ENCODE results near the gene BCL2L15. TPM values are rescaled to one million over a fixed set of nuclear protein-coding genes. Genes with fewer than 3 reads are reported as not detected.
A peak's percentile ranks its signal among the peaks of the same experiment; 100 is the strongest.

The BCL2L15 gene
- total RNA-seq, 1 experiment from 2014 or later: 0.48 TPM

DNA sequence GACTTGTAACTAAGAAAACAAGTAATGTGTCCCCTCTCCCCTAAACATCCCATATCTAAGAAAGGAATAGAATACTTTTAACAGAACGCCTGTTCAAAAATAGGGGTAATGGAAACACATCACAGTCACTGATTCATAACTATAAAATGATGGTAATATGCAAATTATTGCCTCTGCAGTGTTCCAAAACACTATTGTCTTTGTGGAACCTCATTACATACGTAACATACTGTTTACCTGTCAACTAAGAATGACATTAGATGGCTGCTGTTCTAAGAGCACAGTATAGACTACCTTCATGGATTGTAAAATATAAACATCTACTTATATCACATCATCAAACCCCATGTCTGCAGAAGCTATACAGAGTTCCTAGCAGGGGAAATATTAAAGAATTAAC is 3.4 kb upstream of the BCL2L15 start:
- Histone ChIP-seq H3K4me1 (ENCODE audit: low read length) (no peaks in the 10 kb centered on the region), H3K9ac (ENCODE audit: low read length) (no peak overlapping the region), H3K79me2 (ENCODE audit: low read length) (no peaks in the 10 kb centered on the region), H3K36me3 (ENCODE audit: insufficient read depth, low read length) (peaks cover 12% of the 10 kb centered on the region), H3K4me2 (ENCODE audit: low read depth, low read length, poor library complexity, severe bottlenecking) (no peak overlapping the region), H3K27ac (ENCODE audit: low read length) (no peak overlapping the region), H3K9me2 (replicated peaks; ENCODE audit: insufficient read depth, low read length) (no peaks in the 10 kb centered on the region), H3K27me3 (ENCODE audit: low read length) (no peaks in the 10 kb centered on the region), H3K9me3 (ENCODE audit: low read length) (no peaks in the 10 kb centered on the region), H2AFZ (ENCODE audit: low read length) (no peak overlapping the region), H4K20me1 (ENCODE audit: insufficient read depth, low read depth, low read length) (no peaks in the 10 kb centered on the region), H3K4me3 (ENCODE audit: low read length) (no peak overlapping the region)
- no peak for DNase-seq

DNA sequence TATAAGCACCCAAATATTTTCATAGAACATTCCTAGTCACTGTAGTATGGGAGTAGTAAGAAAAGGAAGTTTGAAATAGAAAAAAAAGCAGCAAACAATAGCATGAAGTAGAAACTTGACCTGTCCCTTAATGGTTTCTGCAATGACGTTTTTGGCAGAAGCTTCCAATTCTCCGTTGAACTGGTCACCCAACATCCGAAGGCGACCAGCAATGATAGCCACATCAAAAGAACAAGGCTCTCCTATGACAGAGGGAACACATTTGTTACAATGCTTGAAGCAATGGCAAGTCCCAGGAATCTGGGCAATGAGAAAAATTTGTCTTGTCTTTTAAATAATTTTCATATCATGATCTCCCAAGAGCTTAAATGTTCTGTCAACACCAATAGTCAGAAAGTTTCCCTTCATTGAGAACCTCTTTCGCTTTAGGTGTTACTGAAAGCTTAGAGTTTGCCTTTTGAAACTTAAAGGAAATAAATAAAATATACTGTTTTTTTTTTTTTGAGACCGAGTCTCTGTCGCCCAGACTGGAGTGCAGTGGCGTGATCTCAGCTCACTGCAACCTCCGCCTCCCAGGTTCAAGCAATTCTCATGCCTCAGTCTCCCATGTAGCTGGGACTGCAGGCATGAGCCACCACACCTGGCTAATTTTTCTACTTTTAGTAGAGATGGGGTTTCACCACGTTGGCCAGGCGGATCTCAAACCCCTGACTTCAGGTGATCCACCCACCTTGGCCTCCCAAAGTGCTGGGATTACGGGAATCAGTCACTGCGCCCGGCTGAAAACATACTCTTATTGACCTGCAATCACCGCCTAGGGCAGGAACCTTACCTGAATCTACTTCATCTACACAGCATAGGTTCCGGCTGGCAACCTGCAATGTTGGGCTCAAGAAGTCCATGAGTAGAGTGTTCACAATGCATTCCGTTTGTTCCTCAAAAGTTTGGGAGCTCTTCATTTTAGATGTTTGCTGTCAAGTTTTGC is 672 bp downstream of the BCL2L15 start:
- Histone ChIP-seq H3K27me3 (ENCODE audit: low read length) (no peaks in the 10 kb centered on the region), H4K20me1 (ENCODE audit: insufficient read depth, low read depth, low read length) (no peaks in the 10 kb centered on the region), H3K36me3 (ENCODE audit: insufficient read depth, low read length) (no peaks in the 10 kb centered on the region), H2AFZ (ENCODE audit: low read length) (no peak overlapping the region), H3K9me3 (ENCODE audit: low read length) (no peaks in the 10 kb centered on the region), H3K9ac (ENCODE audit: low read length) (no peak overlapping the region), H3K27ac (ENCODE audit: low read length) (no peak overlapping the region), H3K9me2 (replicated peaks; ENCODE audit: insufficient read depth, low read length) (no peaks in the 10 kb centered on the region), H3K4me2 (ENCODE audit: low read depth, low read length, poor library complexity, severe bottlenecking) (no peak overlapping the region), H3K4me3 (ENCODE audit: low read length) (no peak overlapping the region), H3K79me2 (ENCODE audit: low read length) (no peaks in the 10 kb centered on the region), H3K4me1 (ENCODE audit: low read length) (no peaks in the 10 kb centered on the region)
- DNase-seq: no peak

- H3K27ac ChIP-seq (ENCODE audit: low read length): no peak overlapping the region
- H3K9me3 ChIP-seq (ENCODE audit: low read length): no peaks in the 10 kb centered on the region
- no peaks in the 10 kb centered on the region for H3K36me3 ChIP-seq (ENCODE audit: insufficient read depth, low read length)
- H4K20me1 ChIP-seq (ENCODE audit: insufficient read depth, low read depth, low read length): no peaks in the 10 kb centered on the region
- H3K27me3 ChIP-seq (ENCODE audit: low read length): no peaks in the 10 kb centered on the region
- no peaks in the 10 kb centered on the region for H3K9me2 ChIP-seq (replicated peaks; ENCODE audit: insufficient read depth, low read length)
- no peak overlapping the region for H3K4me2 ChIP-seq (ENCODE audit: low read depth, low read length, poor library complexity, severe bottlenecking)
- H3K9ac ChIP-seq (ENCODE audit: low read length): no peak overlapping the region
- no peaks in the 10 kb centered on the region for H3K79me2 ChIP-seq (ENCODE audit: low read length)
- no peak overlapping the region for H3K4me3 ChIP-seq (ENCODE audit: low read length)
- H3K4me1 ChIP-seq (ENCODE audit: low read length): peaks cover 12% of the 10 kb centered on the region
- no peak for DNase-seq
- H2AFZ ChIP-seq (ENCODE audit: low read length): no peak overlapping the region
These were observed 5.7 kb downstream of the BCL2L15 start for GRCh38 chr1:113881661-113882060.

DNA sequence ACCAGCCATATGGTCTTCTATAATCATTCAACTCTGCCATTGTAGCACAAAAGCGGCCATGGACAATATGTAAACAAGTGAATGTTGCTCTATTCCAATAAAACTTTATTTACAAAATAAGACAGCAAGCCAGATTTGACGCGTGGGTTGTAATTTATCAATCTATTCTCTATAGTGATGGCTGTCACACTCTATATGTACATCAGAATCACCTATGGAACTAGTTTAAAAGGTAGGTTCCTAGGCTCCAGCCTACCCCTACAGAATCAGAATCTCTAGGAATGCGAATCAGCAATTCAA is 7.7 kb downstream of the BCL2L15 start:
- no peaks in the 10 kb centered on the region for H3K9me2 ChIP-seq (replicated peaks; ENCODE audit: insufficient read depth, low read length)
- H3K79me2 ChIP-seq (ENCODE audit: low read length): no peaks in the 10 kb centered on the region
- no peak overlapping the region for H3K27ac ChIP-seq (ENCODE audit: low read length)
- H3K4me1 ChIP-seq (ENCODE audit: low read length): peaks cover 12% of the 10 kb centered on the region
- H4K20me1 ChIP-seq (ENCODE audit: insufficient read depth, low read depth, low read length): no peaks in the 10 kb centered on the region
- H3K36me3 ChIP-seq (ENCODE audit: insufficient read depth, low read length): no peaks in the 10 kb centered on the region
- H3K4me2 ChIP-seq (ENCODE audit: low read depth, low read length, poor library complexity, severe bottlenecking): no peak overlapping the region
- no peak overlapping the region for H3K9ac ChIP-seq (ENCODE audit: low read length)
- no peak overlapping the region for H3K4me3 ChIP-seq (ENCODE audit: low read length)
- no peak overlapping the region for H2AFZ ChIP-seq (ENCODE audit: low read length)
- no peaks in the 10 kb centered on the region for H3K27me3 ChIP-seq (ENCODE audit: low read length)
- H3K9me3 ChIP-seq (ENCODE audit: low read length): no peaks in the 10 kb centered on the region
- no peak for DNase-seq

- Histone ChIP-seq H3K36me3 (ENCODE audit: insufficient read depth, low read length) (no peaks in the 10 kb centered on the region), H3K27me3 (ENCODE audit: low read length) (no peaks in the 10 kb centered on the region), H4K20me1 (ENCODE audit: insufficient read depth, low read depth, low read length) (no peaks in the 10 kb centered on the region), H3K4me1 (ENCODE audit: low read length) (peaks cover 28% of the 10 kb centered on the region), H3K27ac (ENCODE audit: low read length) (no peak overlapping the region), H3K9me2 (replicated peaks; ENCODE audit: insufficient read depth, low read length) (no peaks in the 10 kb centered on the region), H3K9me3 (ENCODE audit: low read length) (no peaks in the 10 kb centered on the region), H3K4me3 (ENCODE audit: low read length) (no peak overlapping the region), H3K4me2 (ENCODE audit: low read depth, low read length, poor library complexity, severe bottlenecking) (no peak overlapping the region), H2AFZ (ENCODE audit: low read length) (no peak overlapping the region), H3K79me2 (ENCODE audit: low read length) (no peaks in the 10 kb centered on the region), H3K9ac (ENCODE audit: low read length) (no peak overlapping the region)
- no peak for DNase-seq
These were observed 11.2 kb downstream of the BCL2L15 start for GRCh38 chr1:113876176-113876575.

GRCh38 chr1:113875714-113876113 is 11.7 kb downstream of the BCL2L15 start:
- Histone ChIP-seq H3K79me2 (ENCODE audit: low read length) (no peaks in the 10 kb centered on the region), H3K36me3 (ENCODE audit: insufficient read depth, low read length) (no peaks in the 10 kb centered on the region), H3K9me3 (ENCODE audit: low read length) (no peaks in the 10 kb centered on the region), H3K4me1 (ENCODE audit: low read length) (peaks cover 32% of the 10 kb centered on the region), H3K9me2 (replicated peaks; ENCODE audit: insufficient read depth, low read length) (no peaks in the 10 kb centered on the region), H3K4me3 (ENCODE audit: low read length) (no peak overlapping the region), H3K9ac (ENCODE audit: low read length) (no peak overlapping the region), H3K27me3 (ENCODE audit: low read length) (no peaks in the 10 kb centered on the region), H4K20me1 (ENCODE audit: insufficient read depth, low read depth, low read length) (no peaks in the 10 kb centered on the region), H2AFZ (ENCODE audit: low read length) (no peak overlapping the region), H3K4me2 (ENCODE audit: low read depth, low read length, poor library complexity, severe bottlenecking) (no peak overlapping the region), H3K27ac (ENCODE audit: low read length) (no peak overlapping the region)
- DNase-seq: no peak

- no peaks in the 10 kb centered on the region for H3K36me3 ChIP-seq (ENCODE audit: insufficient read depth, low read length)
- no peaks in the 10 kb centered on the region for H4K20me1 ChIP-seq (ENCODE audit: insufficient read depth, low read depth, low read length)
- H3K4me3 ChIP-seq (ENCODE audit: low read length): no peak overlapping the region
- no peaks in the 10 kb centered on the region for H3K27me3 ChIP-seq (ENCODE audit: low read length)
- H3K9me3 ChIP-seq (ENCODE audit: low read length): no peaks in the 10 kb centered on the region
- H2AFZ ChIP-seq (ENCODE audit: low read length): no peak overlapping the region
- peaks cover 41% of the 10 kb centered on the region for H3K4me1 ChIP-seq (ENCODE audit: low read length)
- H3K79me2 ChIP-seq (ENCODE audit: low read length): no peaks in the 10 kb centered on the region
- DNase-seq: peak; percentile 51
- no peaks in the 10 kb centered on the region for H3K9me2 ChIP-seq (replicated peaks; ENCODE audit: insufficient read depth, low read length)
- no peak overlapping the region for H3K4me2 ChIP-seq (ENCODE audit: low read depth, low read length, poor library complexity, severe bottlenecking)
- no peak overlapping the region for H3K9ac ChIP-seq (ENCODE audit: low read length)
- H3K27ac ChIP-seq (ENCODE audit: low read length): no peak overlapping the region
These were observed 13.1 kb downstream of the BCL2L15 start for GRCh38 chr1:113874012-113874879.

GRCh38 chr1:113872219-113872935 is 15.0 kb downstream of the BCL2L15 start:
- no peaks in the 10 kb centered on the region for H4K20me1 ChIP-seq (ENCODE audit: insufficient read depth, low read depth, low read length)
- H3K36me3 ChIP-seq (ENCODE audit: insufficient read depth, low read length): no peaks in the 10 kb centered on the region
- H2AFZ ChIP-seq (ENCODE audit: low read length): peak overlapping the region; percentile 94
- DNase-seq: no peak
- no peak overlapping the region; the same call in 1 of the 2 replicates for H3K27ac ChIP-seq (ENCODE audit: low read length)
- peaks cover 32% of the 10 kb centered on the region for H3K4me1 ChIP-seq (ENCODE audit: low read length)
- H3K4me3 ChIP-seq (ENCODE audit: low read length): no peak overlapping the region
- no peaks in the 10 kb centered on the region for H3K27me3 ChIP-seq (ENCODE audit: low read length)
- H3K79me2 ChIP-seq (ENCODE audit: low read length): no peaks in the 10 kb centered on the region
- no peaks in the 10 kb centered on the region for H3K9me3 ChIP-seq (ENCODE audit: low read length)
- H3K9me2 ChIP-seq (replicated peaks; ENCODE audit: insufficient read depth, low read length): no peaks in the 10 kb centered on the region
- H3K4me2 ChIP-seq (ENCODE audit: low read depth, low read length, poor library complexity, severe bottlenecking): peak overlapping the region; percentile 62
- no peak overlapping the region for H3K9ac ChIP-seq (ENCODE audit: low read length)
